Caco-2 (cell line): Measurements from ENCODE around the gene CD200. TPM values are rescaled to one million over a fixed set of nuclear protein-coding genes. Genes with fewer than 3 reads are reported as not detected.

ENCODE experiments used
- BruUV-seq: library from RNA; stranded (reverse); fragments of 400-500 nt; replicated peaks from 2 replicates; lab custom pipeline; 2021; lab: Mats Ljungman, UMichigan
- CTCF ChIA-PET: fragments of 300-600 bp; sonication (Branson Sonifier 250); formaldehyde crosslinking; loops from one replicate; lab custom pipeline; 2022; ENCODE audit warnings: antibody characterized with exemption; lab: Charles Lee
- POLR2A ChIA-PET: fragments of 300-600 bp; sonication (Branson Sonifier 250); formaldehyde crosslinking; loops from one replicate; lab custom pipeline; 2022; ENCODE audit warnings: antibody characterized with exemption; lab: Charles Lee
- DNase-seq, 2 experiments: peaks; one replicate each; pipeline versions ENCODE4 v3.0.0 to v3.0.0-alpha.2; 2020 to 2022
- H3K27me3 ChIP-seq: replicated peaks from 2 replicates; pipeline ENCODE4 v1.6.0; 2011; ENCODE audit warnings: low read length; ENCODE audit not compliant: control insufficient read depth, insufficient read depth
- H3K36me3 ChIP-seq: 2 replicates; pipeline ENCODE4 v1.5.1; 2011; ENCODE audit warnings: low read length; ENCODE audit not compliant: control insufficient read depth, insufficient read depth
- H3K4me1 ChIP-seq: fragments of 250-450 bp; sonication (Bioruptor Pico); 2 replicates; pipeline ENCODE4 v1.5.1; 2020; ENCODE audit warnings: mild to moderate bottlenecking
- H3K4me3 ChIP-seq: 2 replicates; pipeline ENCODE4 v1.5.1; 2011; ENCODE audit warnings: low read depth, mild to moderate bottlenecking, control low read depth, low read length
- H3K9me3 ChIP-seq: fragments of 250-450 bp; sonication (Bioruptor Pico); 2 replicates; pipeline ENCODE4 v1.5.1; 2020; ENCODE audit warnings: mild to moderate bottlenecking, moderate library complexity
- H3K27ac Mint-ChIP-seq: one replicate; pipeline ENCODE4 v1.8.0; 2022; ENCODE audit warnings: mixed read lengths; ENCODE audit not compliant: unreplicated experiment
- H3K27me3 Mint-ChIP-seq: one replicate; pipeline ENCODE4 v1.8.0; 2022; ENCODE audit warnings: mixed read lengths; ENCODE audit not compliant: insufficient read depth, unreplicated experiment
- H3K36me3 Mint-ChIP-seq: one replicate; pipeline ENCODE4 v1.8.0; 2022; ENCODE audit warnings: mild to moderate bottlenecking, mixed read lengths; ENCODE audit not compliant: insufficient read depth, unreplicated experiment
- H3K4me1 Mint-ChIP-seq: one replicate; pipeline ENCODE4 v1.8.0; 2022; ENCODE audit warnings: low read depth, mixed read lengths; ENCODE audit not compliant: unreplicated experiment
- H3K4me3 Mint-ChIP-seq: one replicate; pipeline ENCODE4 v1.8.0; 2022; ENCODE audit warnings: mild to moderate bottlenecking, moderate library complexity, mixed read lengths; ENCODE audit not compliant: unreplicated experiment
- H3K9me3 Mint-ChIP-seq: one replicate; pipeline ENCODE4 v1.8.0; 2022; ENCODE audit warnings: mixed read lengths; ENCODE audit not compliant: unreplicated experiment
- intact Hi-C: fragments of 100-400 bp; cut with micrococcal nuclease; formaldehyde crosslinking; loops from one replicate; pipeline ENCODE4 v1.10.0; 2022; ENCODE audit not compliant: unreplicated experiment
- total RNA-seq: library from RNA; stranded (reverse); gene quantifications from 2 replicates; pipeline ENCODE4 v1.2.3, GENCODE V29; 2022
- TF ChIP-seq, protein P1 (sequence below), 2 experiments: fragments of 200-600 bp in 1 of 2; IDR thresholded peaks; 1 replicate in 1 of 2; 2 replicates in 1 of 2; pipeline versions ENCODE4 v1.5.1 to v1.8.0; 2011 to 2022; ENCODE audit warnings: antibody characterized with exemption in 1 of 2, control low read depth in 1 of 2, inconsistent platforms in 1 of 2, low read depth in 1 of 2, low read length in 1 of 2, mild to moderate bottlenecking in 1 of 2, moderate library complexity in 1 of 2; ENCODE audit not compliant: insufficient read depth in 1 of 2, severe bottlenecking in 1 of 2, unreplicated experiment in 1 of 2

The CD200 gene
- total RNA-seq, 1 experiment from 2014 or later = 0.45 TPM

DNA sequence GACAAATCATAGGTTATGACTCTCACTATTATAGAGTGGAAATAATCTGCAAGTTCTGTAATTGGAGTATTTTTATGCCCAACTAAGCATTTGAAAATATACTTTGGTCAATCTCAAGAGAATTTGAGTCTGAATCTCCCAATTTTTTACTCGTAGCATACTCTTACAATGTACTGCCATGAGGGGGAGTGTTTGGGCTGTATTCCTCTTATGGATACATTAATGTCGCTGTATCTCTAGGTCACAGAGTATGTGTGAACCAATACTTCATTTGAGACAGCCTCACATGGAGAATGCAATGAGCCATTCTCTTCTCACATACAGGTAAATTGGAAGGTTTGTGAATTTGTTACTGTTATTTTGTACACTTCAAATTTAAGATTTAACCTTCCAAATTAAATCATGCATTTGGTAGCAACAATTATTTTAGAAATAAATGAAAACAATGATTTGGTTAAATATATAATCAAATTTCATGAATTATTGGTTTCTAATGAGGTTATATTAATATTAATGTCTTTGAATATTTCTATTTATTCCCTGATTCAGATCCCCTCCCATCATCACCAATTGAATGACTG lies 5.5 kb upstream of the CD200 start:
- Mint-ChIP-seq H3K36me3 (no peaks in the 10 kb centered on the region), H3K4me1 (peaks cover 12% of the 10 kb centered on the region), H3K27ac (no peak overlapping the region), H3K9me3 (no peaks in the 10 kb centered on the region), H3K27me3 (no peaks in the 10 kb centered on the region), H3K4me3 (no peak overlapping the region)
- ChIA-PET POLR2A (no interaction called here), CTCF (interaction anchor here (1.1 kb wide), 1 partner anchor 34 kb away, joined by 5 read pairs; the partner anchor contains the start of gene SLC9C1)
- Histone ChIP-seq H3K9me3 (no peaks in the 10 kb centered on the region), H3K4me1 (peaks cover 8% of the 10 kb centered on the region), H3K4me3 (no peak overlapping the region), H3K27me3 (no peaks in the 10 kb centered on the region), H3K36me3 (no peaks in the 10 kb centered on the region)
- TF ChIP-seq, protein P1, sequence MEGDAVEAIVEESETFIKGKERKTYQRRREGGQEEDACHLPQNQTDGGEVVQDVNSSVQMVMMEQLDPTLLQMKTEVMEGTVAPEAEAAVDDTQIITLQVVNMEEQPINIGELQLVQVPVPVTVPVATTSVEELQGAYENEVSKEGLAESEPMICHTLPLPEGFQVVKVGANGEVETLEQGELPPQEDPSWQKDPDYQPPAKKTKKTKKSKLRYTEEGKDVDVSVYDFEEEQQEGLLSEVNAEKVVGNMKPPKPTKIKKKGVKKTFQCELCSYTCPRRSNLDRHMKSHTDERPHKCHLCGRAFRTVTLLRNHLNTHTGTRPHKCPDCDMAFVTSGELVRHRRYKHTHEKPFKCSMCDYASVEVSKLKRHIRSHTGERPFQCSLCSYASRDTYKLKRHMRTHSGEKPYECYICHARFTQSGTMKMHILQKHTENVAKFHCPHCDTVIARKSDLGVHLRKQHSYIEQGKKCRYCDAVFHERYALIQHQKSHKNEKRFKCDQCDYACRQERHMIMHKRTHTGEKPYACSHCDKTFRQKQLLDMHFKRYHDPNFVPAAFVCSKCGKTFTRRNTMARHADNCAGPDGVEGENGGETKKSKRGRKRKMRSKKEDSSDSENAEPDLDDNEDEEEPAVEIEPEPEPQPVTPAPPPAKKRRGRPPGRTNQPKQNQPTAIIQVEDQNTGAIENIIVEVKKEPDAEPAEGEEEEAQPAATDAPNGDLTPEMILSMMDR (IDR thresholded peaks at IDR 0.05; ENCODE audit: insufficient read depth in 1 of 2, low read depth in 1 of 2, low read length in 1 of 2, severe bottlenecking in 1 of 2, unreplicated experiment in 1 of 2) = peak; percentile 47 to 60
- no TSS peak for BruUV-seq
- DNase-seq = peak in 1 of 2 experiments; percentile 66
- intact Hi-C loops = loop anchor here (1.0 to 2.0 kb wide), 4 partner anchors 34 to 192 kb away; no protein-coding TSS in a partner anchor

DNA sequence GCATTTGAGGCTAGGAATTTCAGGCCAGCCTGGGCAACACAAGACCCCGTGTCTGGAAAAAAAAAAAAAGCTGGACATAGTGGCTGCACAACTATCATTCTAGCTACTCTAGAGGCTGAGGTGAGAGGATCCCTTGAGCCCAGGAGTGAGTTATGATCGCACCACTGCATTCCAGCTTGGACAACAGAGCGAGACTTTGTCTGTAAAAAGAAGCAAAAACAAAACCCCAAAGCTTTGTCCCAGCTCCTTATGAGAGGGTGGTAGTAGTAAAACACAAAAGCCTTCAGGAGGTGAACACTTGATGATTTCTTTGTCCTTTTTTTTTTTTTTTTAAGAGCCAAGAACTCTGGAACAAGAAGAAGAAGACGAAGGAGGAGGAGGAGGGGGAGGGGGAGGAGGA lies 1.1 kb upstream of the CD200 start:
- intact Hi-C loops = no loop called here
- Mint-ChIP-seq H3K4me1 (no peaks in the 10 kb centered on the region), H3K27ac (no peak overlapping the region), H3K4me3 (no peak overlapping the region), H3K36me3 (peaks cover 5% of the 10 kb centered on the region), H3K27me3 (no peaks in the 10 kb centered on the region), H3K9me3 (no peaks in the 10 kb centered on the region)
- Histone ChIP-seq H3K4me3 (no peak overlapping the region), H3K4me1 (no peaks in the 10 kb centered on the region), H3K9me3 (no peaks in the 10 kb centered on the region), H3K36me3 (no peaks in the 10 kb centered on the region), H3K27me3 (no peaks in the 10 kb centered on the region; the same call in 1 of the 2 replicates)
- BruUV-seq = no TSS peak
- CTCF ChIA-PET = interaction anchor here (0.6 to 0.7 kb wide), 2 partner anchors 38 to 1652 kb away, joined by 3 to 6 read pairs; partner anchors contain the start of gene SLC9C1
- TF ChIP-seq, protein P1 (IDR thresholded peaks at IDR 0.05; ENCODE audit: insufficient read depth in 1 of 2, low read depth in 1 of 2, low read length in 1 of 2, severe bottlenecking in 1 of 2, unreplicated experiment in 1 of 2) = no peak
- no peak for DNase-seq
- POLR2A ChIA-PET = no interaction called here

DNA sequence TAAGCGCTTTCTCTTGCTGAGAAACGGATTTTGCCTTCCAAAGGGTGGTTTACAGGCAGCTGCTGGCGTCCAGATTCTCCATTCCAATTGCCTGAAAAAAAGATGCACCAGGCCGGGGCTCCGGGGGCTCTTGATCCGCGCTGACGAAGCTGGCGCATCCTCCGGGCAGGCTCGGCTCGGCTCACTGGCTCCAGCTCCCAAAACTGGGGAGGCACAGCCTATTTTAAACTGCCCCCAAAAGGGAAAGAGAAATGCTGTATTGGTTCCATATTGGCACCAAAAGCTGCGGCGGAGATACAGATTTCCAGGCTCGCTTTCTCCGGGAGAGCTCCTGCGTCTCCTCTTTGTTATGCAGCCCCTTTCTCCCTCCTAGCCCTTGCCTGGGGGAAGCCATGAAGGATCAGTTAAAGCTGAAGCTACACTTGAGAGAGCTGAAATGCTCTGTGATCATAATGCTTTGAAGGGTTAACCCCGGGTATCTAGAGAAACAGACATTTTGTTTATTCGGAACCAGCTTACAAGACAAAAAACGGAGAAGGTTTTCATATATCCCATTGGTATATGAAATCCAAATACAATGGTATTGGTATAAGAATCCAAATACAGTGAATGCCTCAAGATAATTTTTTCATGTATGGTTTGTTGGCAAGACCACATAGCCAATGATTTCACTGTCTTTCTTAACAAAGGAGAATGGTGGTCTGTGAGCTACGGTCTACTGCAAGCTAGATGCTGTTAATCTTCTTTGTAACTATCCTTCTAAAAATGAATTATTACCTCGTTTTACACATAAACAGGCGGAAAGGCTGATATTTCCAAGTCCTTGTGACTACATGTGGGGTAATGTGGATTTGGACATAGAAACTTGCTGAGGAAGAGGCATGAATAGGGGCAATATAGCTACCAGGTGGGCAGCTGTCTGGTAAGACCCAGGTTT lies 693 bp downstream of the CD200 start:
- intact Hi-C loops = no loop called here
- BruUV-seq = no TSS peak
- Histone ChIP-seq H3K9me3 (no peaks in the 10 kb centered on the region), H3K4me1 (no peaks in the 10 kb centered on the region), H3K4me3 (peak overlapping the region; percentile 33), H3K27me3 (no peaks in the 10 kb centered on the region; the same call in none of the 2 replicates), H3K36me3 (no peaks in the 10 kb centered on the region)
- no peaks in the 10 kb centered on the region for H3K9me3 Mint-ChIP-seq
- H3K27ac Mint-ChIP-seq = no peak overlapping the region
- H3K36me3 Mint-ChIP-seq = peaks cover 5% of the 10 kb centered on the region
- TF ChIP-seq, protein P1 (IDR thresholded peaks at IDR 0.05; ENCODE audit: insufficient read depth in 1 of 2, low read depth in 1 of 2, low read length in 1 of 2, severe bottlenecking in 1 of 2, unreplicated experiment in 1 of 2) = no peak
- H3K4me3 Mint-ChIP-seq = peak overlapping the region; percentile 65
- ChIA-PET POLR2A (no interaction called here), CTCF (interaction anchor here (1.2 to 1.9 kb wide), 2 partner anchors 11 to 104 kb away, joined by 4 to 5 read pairs; no protein-coding TSS in a partner anchor)
- no peaks in the 10 kb centered on the region for H3K4me1 Mint-ChIP-seq
- no peaks in the 10 kb centered on the region for H3K27me3 Mint-ChIP-seq
- DNase-seq = no peak
